Left renal cortex interstitium (tissue), 4 donors: ENCODE measurements around the gene GINS1. TPM values are rescaled to one million over a fixed set of nuclear protein-coding genes. Genes with fewer than 3 reads are reported as not detected.

Experiments
- DNase-seq, 4 donors: peaks; one replicate each; pipeline ENCODE4 v3.0.0-alpha.2; 2013; ENCODE audit warnings: low read depth in 4 of 4, low spot score in 2 of 4, missing footprints in 1 of 4
- polyA plus RNA-seq, 4 donors: library from polyadenylated mRNA; unstranded; fragments of 120-200 nt; gene quantifications; one replicate each; pipeline ENCODE4 v1.2.1, GENCODE V29; 2013; ENCODE audit not compliant: insufficient read length in 4 of 4

GINS1 gene
- polyA plus RNA-seq, 4 donors = 17.5 to 24.4 (median 20.9) TPM

GRCh38 chr20:25452333-25452732 is 44.9 kb downstream of the GINS1 start:
- DNase-seq = no peak

GRCh38 chr20:25453035-25453810 is 45.8 kb downstream of the GINS1 start:
- DNase-seq = no peak

- no peak for DNase-seq
These were observed 46.9 kb downstream of the GINS1 start for GRCh38 chr20:25454153-25454900.

GRCh38 chr20:25457886-25458680 is 50.6 kb downstream of the GINS1 start:
- DNase-seq = no peak

- DNase-seq = no peak
These were observed 51.8 kb downstream of the GINS1 start for GRCh38 chr20:25459111-25459830.

- no peak for DNase-seq
These were observed 52.6 kb downstream of the GINS1 start for GRCh38 chr20:25459916-25460535.

GRCh38 chr20:25460566-25461280 is 53.2 kb downstream of the GINS1 start:
- DNase-seq = no peak

GRCh38 chr20:25461281-25461650 is 53.8 kb downstream of the GINS1 start:
- DNase-seq = no peak

GRCh38 chr20:25461786-25462545 is 54.5 kb downstream of the GINS1 start:
- no peak for DNase-seq

GRCh38 chr20:25464501-25465242 is 57.2 kb downstream of the GINS1 start:
- no peak for DNase-seq

- no peak for DNase-seq
These were observed 58.0 kb downstream of the GINS1 start for GRCh38 chr20:25465243-25466135.

- no peak for DNase-seq
These were observed 59.4 kb downstream of the GINS1 start for GRCh38 chr20:25466846-25467245.

- DNase-seq = no peak
These were observed 60.0 kb downstream of the GINS1 start for GRCh38 chr20:25467441-25467840.

GRCh38 chr20:25468126-25469075 is 60.9 kb downstream of the GINS1 start:
- no peak for DNase-seq

GRCh38 chr20:25469558-25469957 is 62.1 kb downstream of the GINS1 start:
- no peak for DNase-seq

- peak in 2 of 4 donors; percentile 7 to 11 for DNase-seq
These were observed 62.6 kb downstream of the GINS1 start for GRCh38 chr20:25470045-25470444.
